Epithelial cell of proximal tubule (primary cell): ENCODE results near the gene SAAL1. TPM values are rescaled to one million over a fixed set of nuclear protein-coding genes. Genes with fewer than 3 reads are reported as not detected.

Experiments used
- DNase-seq: peaks from one replicate; pipeline ENCODE4 v3.0.0-alpha.2; 2011; ENCODE audit warnings: low read depth
- H3K4me3 ChIP-seq: 2 replicates; pipeline ENCODE4 v1.5.1; 2011; ENCODE audit warnings: low read depth, mild to moderate bottlenecking, low read length
- total RNA-seq: library from RNA; depleted of rRNA; stranded (reverse); fragments of >200 nt; gene quantifications from 2 replicates; pipeline ENCODE4 v1.2.3, GENCODE V29; 2015
- TF ChIP-seq, protein P1 (sequence below): conservative IDR thresholded peaks from 2 replicates; pipeline ENCODE4 v1.5.1; 2012; ENCODE audit warnings: low read depth, mild to moderate bottlenecking, low read length

SAAL1 gene
- total RNA-seq, 1 donor from 2014 or later, result 22.8 TPM

DNA sequence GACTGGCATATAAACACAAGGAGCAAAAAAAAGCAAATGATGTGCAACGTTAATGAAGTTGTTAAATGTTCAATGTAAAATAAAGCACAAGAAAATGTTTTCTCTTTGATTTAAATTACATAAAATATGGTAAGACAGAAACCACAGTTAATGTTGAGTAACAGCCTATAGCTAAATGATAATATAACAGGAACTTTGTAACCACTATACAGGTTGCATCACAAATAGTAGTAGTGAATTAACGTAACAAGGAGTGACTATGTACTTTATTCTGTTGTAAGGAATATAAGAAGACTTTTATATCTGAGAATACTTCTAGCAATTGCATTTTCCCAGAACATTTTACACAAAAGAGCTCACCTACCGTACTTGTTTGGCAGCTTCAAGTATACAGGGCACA, 16.9 kb downstream of the SAAL1 start:
- H3K4me3 ChIP-seq, result no peak overlapping the region
- TF ChIP-seq, protein P1, sequence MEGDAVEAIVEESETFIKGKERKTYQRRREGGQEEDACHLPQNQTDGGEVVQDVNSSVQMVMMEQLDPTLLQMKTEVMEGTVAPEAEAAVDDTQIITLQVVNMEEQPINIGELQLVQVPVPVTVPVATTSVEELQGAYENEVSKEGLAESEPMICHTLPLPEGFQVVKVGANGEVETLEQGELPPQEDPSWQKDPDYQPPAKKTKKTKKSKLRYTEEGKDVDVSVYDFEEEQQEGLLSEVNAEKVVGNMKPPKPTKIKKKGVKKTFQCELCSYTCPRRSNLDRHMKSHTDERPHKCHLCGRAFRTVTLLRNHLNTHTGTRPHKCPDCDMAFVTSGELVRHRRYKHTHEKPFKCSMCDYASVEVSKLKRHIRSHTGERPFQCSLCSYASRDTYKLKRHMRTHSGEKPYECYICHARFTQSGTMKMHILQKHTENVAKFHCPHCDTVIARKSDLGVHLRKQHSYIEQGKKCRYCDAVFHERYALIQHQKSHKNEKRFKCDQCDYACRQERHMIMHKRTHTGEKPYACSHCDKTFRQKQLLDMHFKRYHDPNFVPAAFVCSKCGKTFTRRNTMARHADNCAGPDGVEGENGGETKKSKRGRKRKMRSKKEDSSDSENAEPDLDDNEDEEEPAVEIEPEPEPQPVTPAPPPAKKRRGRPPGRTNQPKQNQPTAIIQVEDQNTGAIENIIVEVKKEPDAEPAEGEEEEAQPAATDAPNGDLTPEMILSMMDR, result no peak
- DNase-seq, result no peak

DNA sequence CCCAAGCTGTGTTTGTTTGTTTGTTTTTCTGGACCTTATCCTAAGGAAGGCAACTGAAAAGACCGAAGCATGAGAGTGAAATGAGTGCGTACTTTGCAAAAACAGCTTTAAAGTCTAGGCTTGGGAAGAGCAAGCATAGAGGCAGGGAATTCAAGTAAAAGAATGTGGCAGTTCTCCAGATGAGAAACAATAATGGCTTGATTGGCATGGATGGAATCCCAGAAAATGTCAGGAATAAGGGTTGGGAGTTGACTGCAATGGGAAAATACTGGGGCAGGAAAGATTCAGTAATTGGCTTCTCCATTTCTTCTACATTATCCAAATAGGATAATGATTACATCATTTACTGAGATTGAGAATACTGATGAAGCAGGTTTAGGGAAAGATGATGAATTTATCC, 17.5 kb downstream of the SAAL1 start:
- H3K4me3 ChIP-seq, result no peak overlapping the region
- DNase-seq, result no peak
- TF ChIP-seq, protein P1, result no peak

DNA sequence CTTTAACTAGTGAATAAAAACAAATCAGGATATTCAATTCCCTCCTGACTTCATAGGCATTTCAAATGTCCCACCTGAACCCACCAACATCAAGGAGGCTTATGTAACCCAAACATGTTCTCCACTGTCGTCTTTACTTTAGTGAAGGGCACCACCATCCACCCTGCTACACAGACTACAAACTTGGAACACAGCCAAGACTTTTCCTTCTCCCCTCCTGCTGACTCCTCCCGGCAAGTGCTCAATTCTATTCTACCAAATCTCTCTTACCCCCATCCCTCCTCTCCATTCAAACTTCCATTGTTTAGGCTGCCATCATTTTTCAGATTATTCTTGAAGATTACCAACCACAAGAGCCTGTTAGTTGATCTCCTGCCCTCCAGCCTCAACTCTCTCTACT, 24.3 kb downstream of the SAAL1 start:
- TF ChIP-seq, protein P1, result no peak
- no peak overlapping the region for H3K4me3 ChIP-seq
- no peak for DNase-seq

DNA sequence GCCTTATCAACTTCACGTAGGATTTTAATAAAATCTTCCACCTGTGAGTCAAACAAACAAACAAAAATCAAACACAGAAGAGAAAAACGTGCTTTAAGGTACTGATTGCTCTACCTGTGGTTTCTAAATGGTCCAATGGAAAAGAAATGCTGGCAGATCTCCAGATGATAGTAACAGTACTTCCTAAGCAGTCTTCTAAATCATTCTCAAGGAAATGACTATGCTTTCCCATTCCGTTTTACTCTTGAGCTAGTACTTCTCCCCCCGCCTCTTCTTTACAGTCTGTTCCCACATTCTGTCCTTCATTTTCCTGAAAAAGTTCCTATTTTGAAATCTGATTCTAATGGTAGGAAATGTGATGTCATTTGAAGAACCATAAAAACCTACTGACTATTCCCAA, 25.4 kb downstream of the SAAL1 start:
- TF ChIP-seq, protein P1, result no peak
- DNase-seq, result no peak
- H3K4me3 ChIP-seq, result no peak overlapping the region

DNA sequence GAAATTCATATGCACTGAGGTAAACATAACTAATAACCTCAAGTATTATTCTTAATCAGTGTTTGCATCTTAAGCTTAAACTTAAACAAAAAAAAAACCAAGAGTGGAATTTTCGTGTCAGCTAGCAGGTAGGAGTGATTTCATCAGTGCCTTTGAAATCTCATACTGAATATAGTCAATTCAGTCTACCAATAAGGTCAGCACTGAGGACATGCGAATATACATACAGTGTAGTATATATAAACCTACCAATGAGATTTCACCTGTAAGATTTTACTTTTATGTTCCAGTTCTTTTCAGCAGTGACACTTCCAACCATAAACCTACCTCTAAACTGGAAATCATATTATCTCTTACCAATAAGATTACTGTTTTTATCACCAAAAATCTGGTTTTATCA, 27.0 kb downstream of the SAAL1 start:
- TF ChIP-seq, protein P1, result no peak
- no peak for DNase-seq
- no peak overlapping the region for H3K4me3 ChIP-seq

DNA sequence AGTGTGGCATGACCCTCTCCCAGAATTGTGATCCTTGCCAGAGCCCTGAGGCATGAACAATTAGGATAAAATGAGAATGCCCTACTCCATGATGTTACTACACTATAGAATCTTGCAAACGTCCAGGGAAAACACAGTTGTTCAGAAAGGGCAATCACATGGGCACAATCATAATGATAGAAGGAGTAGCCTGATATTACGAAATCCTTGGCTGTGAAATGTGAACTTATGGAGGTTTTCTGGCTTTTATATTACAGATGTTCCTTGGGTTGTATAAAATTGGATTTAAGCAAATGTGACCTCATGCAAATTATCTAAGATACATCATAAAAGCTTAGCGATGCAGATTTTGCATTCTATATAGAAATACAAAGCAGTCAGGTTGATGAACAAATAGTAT, 30.4 kb downstream of the SAAL1 start:
- DNase-seq, result no peak
- TF ChIP-seq, protein P1, result no peak

DNA sequence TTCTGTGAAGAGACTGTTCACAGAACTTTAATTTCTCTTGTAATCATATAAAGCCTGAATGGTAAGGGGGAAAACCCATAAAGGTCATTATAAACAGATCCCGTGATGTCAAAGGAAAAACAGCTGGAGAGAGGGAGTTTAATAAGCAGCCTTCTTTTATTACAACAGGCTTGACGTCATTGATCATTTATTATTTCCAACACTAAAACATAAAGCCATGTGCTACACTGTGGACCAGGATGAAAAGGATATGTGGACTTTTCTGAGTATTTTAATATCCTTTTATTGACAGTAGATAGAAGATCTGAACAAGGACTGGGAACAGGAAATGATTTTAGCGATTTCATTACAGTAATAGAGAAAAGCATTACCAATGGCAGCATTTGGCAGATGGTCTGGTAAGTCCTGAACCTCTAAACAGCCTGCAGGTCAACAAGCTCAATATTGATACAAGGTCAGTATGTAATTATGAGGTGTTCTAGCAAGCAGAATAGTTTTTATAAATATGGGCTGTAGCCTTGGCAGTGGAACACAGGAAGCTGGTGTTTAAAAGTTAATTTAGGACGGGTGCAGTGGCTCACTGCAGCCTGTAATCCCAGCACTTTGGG, 34.7 kb downstream of the SAAL1 start:
- DNase-seq, result no peak
- TF ChIP-seq, protein P1, result no peak
- H3K4me3 ChIP-seq, result no peak overlapping the region

More for the DNA sequence above, 30.4 kb downstream of the SAAL1 start:
- no peak overlapping the region for H3K4me3 ChIP-seq
